HL-60/S4 (cell line): ENCODE data around the gene SLC7A8.

Experiments used
- in situ Hi-C: fragments of 300-500 bp; cut with MboI; formaldehyde crosslinking; loops from 2 replicates; pipeline ENCODE4 v1.14.3; 2022; ENCODE audit warnings: low sequenced_read_pairs

Gene SLC7A8

GRCh38 chr14:23159532-23159931 lies 23.9 kb downstream of the SLC7A8 start:
- in situ Hi-C loops = no loop called here

- in situ Hi-C loops = no loop called here
Observed at GRCh38 chr14:23158779-23159178, 24.7 kb downstream of the SLC7A8 start.

DNA sequence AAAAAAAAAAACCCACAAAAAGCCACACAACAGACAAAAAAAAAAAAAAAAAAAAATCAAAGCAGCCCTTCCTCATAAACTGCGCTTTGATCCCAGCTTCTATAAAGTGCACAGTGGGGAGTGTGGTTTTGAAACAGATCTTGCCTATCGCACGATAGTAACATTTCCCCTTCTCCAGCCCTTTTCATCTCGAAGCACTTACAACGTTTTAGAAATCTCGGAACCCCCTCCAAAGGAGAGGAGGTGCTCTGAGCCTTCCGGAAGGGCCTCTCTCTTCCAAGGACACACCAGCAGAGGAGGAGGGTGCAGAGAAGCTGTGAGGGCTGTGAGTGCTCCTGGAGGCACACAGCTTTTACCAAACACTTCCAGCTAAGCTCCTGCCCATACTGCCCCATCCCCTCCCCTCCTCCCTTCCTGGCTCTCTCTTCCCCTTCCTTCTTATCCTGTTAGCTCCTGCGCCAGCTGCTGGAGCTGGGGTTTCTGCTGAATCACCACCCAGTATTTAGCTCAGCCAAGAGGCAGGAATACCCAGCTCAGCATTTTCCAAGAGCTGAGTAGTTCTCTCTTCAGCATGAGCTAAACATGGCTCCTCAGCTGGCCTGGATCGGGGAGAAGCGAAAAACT lies 28.4 kb downstream of the SLC7A8 start:
- in situ Hi-C loops = no loop called here

GRCh38 chr14:23153851-23154796 lies 29.3 kb downstream of the SLC7A8 start:
- in situ Hi-C loops = no loop called here

DNA sequence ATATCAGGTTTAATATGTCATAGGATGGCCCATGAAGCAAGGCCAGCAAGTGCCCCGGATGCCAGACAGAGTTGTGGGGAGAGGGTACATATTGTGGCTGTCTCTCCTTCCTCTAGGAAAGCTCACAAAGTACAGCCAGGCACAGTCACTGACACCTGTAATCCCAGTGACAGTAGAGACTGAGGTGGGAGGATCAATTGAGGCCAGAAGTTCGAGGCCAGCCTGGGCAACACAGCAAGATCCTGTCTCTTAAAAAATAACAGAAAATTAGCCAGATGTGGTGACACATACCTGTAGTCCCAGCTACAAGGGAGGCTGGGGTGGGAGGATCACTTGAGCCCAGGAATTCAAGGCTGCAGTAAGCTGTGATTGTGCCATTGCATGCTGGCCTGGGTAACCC lies 32.1 kb downstream of the SLC7A8 start:
- in situ Hi-C loops = no loop called here

DNA sequence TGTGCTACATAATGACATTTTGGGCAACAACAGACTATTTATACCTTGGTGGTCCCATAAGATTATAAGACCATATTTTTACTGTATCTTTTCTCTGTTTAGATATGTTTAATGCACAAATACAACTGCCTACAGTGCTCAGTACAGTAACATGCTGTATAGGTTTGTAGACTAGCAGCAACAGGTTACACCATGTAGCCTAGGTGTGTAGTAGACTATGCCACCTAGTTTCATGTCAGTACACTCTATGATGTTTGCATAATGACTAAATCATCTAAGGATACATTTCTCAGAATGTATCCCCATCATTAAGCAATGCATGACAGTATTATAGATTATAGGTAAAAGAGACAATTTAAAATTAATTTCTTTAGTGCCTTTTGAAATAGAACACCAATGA lies 33.7 kb downstream of the SLC7A8 start:
- in situ Hi-C loops = no loop called here

GRCh38 chr14:23148591-23149249 lies 34.7 kb downstream of the SLC7A8 start:
- in situ Hi-C loops = no loop called here

- in situ Hi-C loops = no loop called here
Observed at GRCh38 chr14:23147676-23148075, 35.8 kb downstream of the SLC7A8 start.

- in situ Hi-C loops = no loop called here
Observed at GRCh38 chr14:23146980-23147379, 36.5 kb downstream of the SLC7A8 start.

GRCh38 chr14:23146351-23146910 lies 37.0 kb downstream of the SLC7A8 start:
- in situ Hi-C loops = no loop called here

GRCh38 chr14:23145794-23146350 lies 37.6 kb downstream of the SLC7A8 start:
- in situ Hi-C loops = no loop called here

DNA sequence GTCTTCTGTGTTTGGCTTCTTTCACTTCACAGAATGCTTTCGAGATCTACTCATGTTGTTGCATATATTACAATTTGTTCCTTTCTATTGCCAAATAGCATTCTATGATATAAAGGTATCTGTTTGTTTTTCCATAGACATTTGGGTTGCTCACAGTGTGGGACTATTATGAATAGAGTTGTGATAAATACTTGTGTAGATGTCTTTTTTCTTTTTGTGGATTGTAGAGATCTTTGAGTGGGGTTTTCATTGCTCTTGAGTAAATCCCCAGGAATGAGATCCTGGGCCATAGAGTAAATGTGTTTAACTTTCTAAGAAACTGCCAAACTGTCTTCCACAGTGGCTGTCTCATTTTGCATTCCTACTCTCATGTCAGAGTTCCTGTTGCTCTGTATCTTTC lies 39.5 kb downstream of the SLC7A8 start:
- in situ Hi-C loops = no loop called here

- in situ Hi-C loops = no loop called here
Observed at GRCh38 chr14:23142826-23143225, 40.6 kb downstream of the SLC7A8 start.

DNA sequence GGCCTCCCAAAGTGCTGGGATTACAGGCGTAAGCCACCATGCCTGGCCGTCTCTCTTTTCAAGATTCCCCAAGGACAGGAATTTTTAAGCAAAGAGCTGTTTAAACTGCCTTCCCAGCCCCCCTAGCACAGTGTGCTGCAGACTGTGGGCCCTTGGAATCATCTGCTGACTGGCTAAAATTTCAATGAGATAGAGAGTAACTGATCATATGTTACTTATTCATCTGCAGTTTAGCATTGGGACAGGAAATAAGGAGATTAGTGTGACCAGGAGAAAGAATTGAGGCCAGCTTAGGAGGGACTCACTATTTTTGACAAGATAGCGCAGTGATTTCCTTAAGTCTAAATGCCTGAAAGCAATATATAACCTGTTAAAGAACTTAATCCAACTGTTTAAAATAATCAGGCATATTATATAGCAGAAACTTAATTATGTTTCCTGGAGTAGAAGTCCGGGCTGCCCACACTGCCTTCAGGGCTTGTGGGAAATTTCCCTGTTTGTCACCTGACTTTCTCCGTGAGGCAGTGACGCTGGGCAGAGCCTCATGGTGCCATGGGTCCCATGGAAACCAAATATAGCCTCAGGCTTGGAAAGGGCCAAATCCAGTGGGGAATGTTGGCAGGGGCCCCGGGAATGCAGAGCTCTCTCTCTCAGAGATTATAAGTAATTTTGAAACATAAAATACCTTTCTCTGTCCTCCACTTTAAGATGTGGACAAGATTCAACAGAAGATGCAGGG lies 41.6 kb downstream of the SLC7A8 start:
- in situ Hi-C loops = no loop called here

- in situ Hi-C loops = no loop called here
Observed at GRCh38 chr14:23140371-23140770, 43.1 kb downstream of the SLC7A8 start.

DNA sequence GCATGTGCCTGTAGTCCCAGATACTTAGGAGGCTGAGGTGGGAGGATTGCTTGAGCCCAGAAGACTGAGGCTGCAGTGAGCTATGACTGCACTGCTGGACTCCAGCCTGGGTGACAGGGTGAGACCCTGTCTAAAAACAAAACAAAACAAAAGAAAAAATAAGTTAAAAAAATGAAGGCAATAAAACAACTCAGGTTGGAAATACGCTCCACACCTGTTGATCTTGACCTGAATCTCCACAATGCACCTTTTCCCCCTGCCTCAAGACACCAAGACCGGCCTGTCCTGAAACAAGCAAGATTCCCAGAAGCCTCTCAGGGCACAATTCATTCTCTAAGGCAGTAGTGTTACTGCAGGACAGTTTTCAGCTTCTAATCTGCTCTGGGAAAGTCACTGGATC lies 43.6 kb downstream of the SLC7A8 start:
- in situ Hi-C loops = no loop called here

- in situ Hi-C loops = no loop called here
Observed at GRCh38 chr14:23137813-23138535, 45.5 kb downstream of the SLC7A8 start.

DNA sequence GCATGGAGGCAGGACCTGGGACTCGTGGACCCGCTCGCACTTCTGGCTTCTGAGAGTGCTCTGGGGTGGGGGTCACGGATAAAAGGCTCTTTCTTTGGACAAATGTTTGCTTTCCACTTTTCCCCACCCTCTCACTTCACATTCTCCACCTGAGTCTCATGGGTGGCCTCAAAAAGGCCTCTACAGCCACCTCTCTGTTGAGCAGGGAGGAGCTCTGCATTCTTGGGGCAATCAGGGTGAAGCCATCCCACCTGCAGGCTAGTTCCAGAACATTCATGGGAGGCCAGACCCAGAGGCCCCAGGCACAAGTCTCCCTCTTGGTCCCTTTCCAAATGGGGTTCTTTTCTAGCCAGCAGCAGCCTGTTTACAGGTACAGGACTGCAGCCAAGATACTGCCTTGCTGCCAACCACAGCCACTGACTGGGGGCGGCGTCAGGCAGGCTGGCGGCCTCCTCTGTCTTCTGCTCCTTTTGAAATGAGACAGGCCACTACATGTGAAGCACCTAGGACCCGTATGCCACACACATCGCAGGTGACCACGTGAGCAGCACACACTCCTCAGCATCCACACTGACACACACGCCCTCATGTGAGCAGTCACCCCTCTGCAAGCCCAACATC lies 46.2 kb downstream of the SLC7A8 start:
- in situ Hi-C loops = no loop called here

DNA sequence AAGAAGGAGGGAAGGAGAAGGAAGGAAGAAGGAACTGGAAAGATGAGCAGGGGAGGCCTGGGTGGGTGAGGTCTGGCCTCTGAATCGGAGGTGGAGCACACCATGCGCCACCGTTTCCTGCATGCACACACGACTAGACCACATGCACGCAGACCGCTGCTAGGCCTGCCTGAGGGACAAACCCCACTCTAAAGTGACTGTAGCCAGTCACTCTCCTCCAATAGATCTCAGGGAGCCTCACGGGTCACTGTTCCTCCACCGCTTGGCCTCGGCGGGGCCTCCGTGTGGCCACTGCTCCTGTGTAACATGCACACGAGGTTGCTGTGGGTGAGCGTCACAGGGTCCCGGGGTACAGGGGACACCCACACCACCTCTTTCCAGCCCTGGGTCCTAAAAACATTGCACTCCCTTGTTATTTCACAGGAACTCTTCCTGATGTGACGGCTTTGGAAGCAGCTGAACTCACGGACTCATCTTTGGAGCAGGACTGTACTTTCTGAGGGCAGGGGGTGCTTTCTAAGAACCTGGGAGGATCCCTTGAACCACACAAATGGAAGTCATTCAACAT lies 46.8 kb downstream of the SLC7A8 start:
- in situ Hi-C loops = no loop called here
